ENCODE results near the gene FCHSD2. TPM values are rescaled to one million over a fixed set of nuclear protein-coding genes. Genes with fewer than 3 reads are reported as not detected.

FCHSD2 gene
- total and polyA plus RNA-seq, 8 donors = 5.5 to 22.5 (median 10.4) TPM

GRCh38 chr11:72988821-72989220, 153.3 kb downstream of the FCHSD2 start:
- no peak overlapping the region for H3K27ac ChIP-seq
- peaks cover 0 to 19% (median 14%) of the 10 kb centered on the region in 3 donors for H3K4me1 ChIP-seq
- no peaks in the 10 kb centered on the region for H3K36me3 ChIP-seq
- FAIRE-seq (no peak), ATAC-seq (no peak), DNase-seq (no peak)
- no peak for TF ChIP-seq CTCF (IDR thresholded peaks at IDR 0.05)
- WGBS, 2 donors = 76 to 82% methylated on average over 3 of the region's 3 CpGs
- no peaks in the 10 kb centered on the region for H3K9me3 ChIP-seq
- intact Hi-C loops (cut with DNase I) = no loop called here
- H3K27me3 ChIP-seq = no peaks in the 10 kb centered on the region
- no peak overlapping the region for H3K4me3 ChIP-seq

GRCh38 chr11:72985645-72986044, 156.5 kb downstream of the FCHSD2 start:
- peak; percentile 85 to 94 (median 87) for ATAC-seq
- DNase-seq = peak in 2 of 6 donors; percentile 18 to 25
- FAIRE-seq = no peak
- H3K36me3 ChIP-seq = no peaks in the 10 kb centered on the region
- H3K27ac ChIP-seq = peak overlapping the region in 3 of 4 donors; percentile 6 to 14 (median 9)
- H3K4me1 ChIP-seq = peaks cover 0 to 19% (median 17%) of the 10 kb centered on the region in 3 donors
- no peaks in the 10 kb centered on the region for H3K27me3 ChIP-seq
- no peak overlapping the region for H3K4me3 ChIP-seq
- H3K9me3 ChIP-seq = no peaks in the 10 kb centered on the region
- TF ChIP-seq CTCF (IDR thresholded peaks at IDR 0.05) = no peak
- intact Hi-C loops (cut with DNase I) = no loop called here

- Histone ChIP-seq H3K27ac (peak overlapping the region in 1 of 4 donors; percentile 30), H3K4me3 (no peak overlapping the region), H3K4me1 (peaks cover 0 to 19% (median 12%) of the 10 kb centered on the region in 3 donors), H3K27me3 (no peaks in the 10 kb centered on the region), H3K36me3 (no peaks in the 10 kb centered on the region), H3K9me3 (no peaks in the 10 kb centered on the region)
- DNase-seq = no peak
- WGBS, 2 donors = 30 to 36% methylated on average over 3 of the region's 3 CpGs
- FAIRE-seq = no peak
- no peak for TF ChIP-seq CTCF (IDR thresholded peaks at IDR 0.05)
- ATAC-seq = peak; percentile 19 to 50 (median 40)
- intact Hi-C loops (cut with DNase I) = no loop called here
These were observed 157.6 kb downstream of the FCHSD2 start for GRCh38 chr11:72984453-72985077.

DNA sequence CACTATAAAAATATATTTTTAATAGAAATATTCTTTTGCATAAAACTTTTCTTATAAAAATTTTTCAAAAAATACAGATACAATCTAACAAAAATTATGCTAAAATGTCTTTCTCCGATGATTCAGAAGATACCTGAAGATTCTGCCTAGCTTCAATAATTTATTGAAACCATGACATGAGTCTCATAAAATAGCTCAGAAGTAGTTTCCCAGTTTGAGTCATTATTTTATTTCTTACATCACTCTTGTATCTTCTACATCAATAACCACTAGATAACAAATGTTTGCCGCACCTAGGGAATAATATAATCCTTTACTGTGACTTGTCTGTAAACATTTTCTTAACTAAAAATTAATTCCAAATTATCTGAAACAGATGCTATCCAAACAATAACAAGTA, 158.6 kb downstream of the FCHSD2 start:
- no peak for FAIRE-seq
- WGBS, 2 donors = 81 to 85% methylated on average over 2 of the region's 2 CpGs
- TF ChIP-seq CTCF (IDR thresholded peaks at IDR 0.05) = no peak
- no peak overlapping the region for H3K4me3 ChIP-seq
- H3K27ac ChIP-seq = no peak overlapping the region
- H3K4me1 ChIP-seq = peaks cover 0 to 19% (median 12%) of the 10 kb centered on the region in 3 donors
- intact Hi-C loops (cut with DNase I) = no loop called here
- no peak for DNase-seq
- H3K9me3 ChIP-seq = no peaks in the 10 kb centered on the region
- no peaks in the 10 kb centered on the region for H3K36me3 ChIP-seq
- no peaks in the 10 kb centered on the region for H3K27me3 ChIP-seq
- no peak for ATAC-seq

- intact Hi-C loops (cut with DNase I) = no loop called here
- DNase-seq = no peak
- no peak for TF ChIP-seq CTCF (IDR thresholded peaks at IDR 0.05)
- H3K9me3 ChIP-seq = no peaks in the 10 kb centered on the region
- H3K27me3 ChIP-seq = no peaks in the 10 kb centered on the region
- H3K4me3 ChIP-seq = no peak overlapping the region
- 46 to 49% methylated on average over 3 of the region's 3 CpGs for WGBS, 2 donors
- H3K4me1 ChIP-seq = peaks cover 0 to 19% (median 12%) of the 10 kb centered on the region in 3 donors
- H3K36me3 ChIP-seq = no peaks in the 10 kb centered on the region
- ATAC-seq = no peak
- no peak overlapping the region for H3K27ac ChIP-seq
- no peak for FAIRE-seq
These were observed 160.0 kb downstream of the FCHSD2 start for GRCh38 chr11:72981971-72982685.
